NCI-H1436 (cell line): Measurements from ENCODE around the gene IER5L.
A peak's percentile ranks its signal among the peaks of the same experiment; 100 is the strongest.
"Not testable (repeated sequence)": the region's sequence is repeated elsewhere in the genome, so short reads cannot be mapped to it uniquely, and the experiment has no call there.

ENCODE experiments used
- DNase-seq: peaks from one replicate; lab custom pipeline; 2025; lab: John Stamatoyannopoulos, UW

Gene IER5L

DNA sequence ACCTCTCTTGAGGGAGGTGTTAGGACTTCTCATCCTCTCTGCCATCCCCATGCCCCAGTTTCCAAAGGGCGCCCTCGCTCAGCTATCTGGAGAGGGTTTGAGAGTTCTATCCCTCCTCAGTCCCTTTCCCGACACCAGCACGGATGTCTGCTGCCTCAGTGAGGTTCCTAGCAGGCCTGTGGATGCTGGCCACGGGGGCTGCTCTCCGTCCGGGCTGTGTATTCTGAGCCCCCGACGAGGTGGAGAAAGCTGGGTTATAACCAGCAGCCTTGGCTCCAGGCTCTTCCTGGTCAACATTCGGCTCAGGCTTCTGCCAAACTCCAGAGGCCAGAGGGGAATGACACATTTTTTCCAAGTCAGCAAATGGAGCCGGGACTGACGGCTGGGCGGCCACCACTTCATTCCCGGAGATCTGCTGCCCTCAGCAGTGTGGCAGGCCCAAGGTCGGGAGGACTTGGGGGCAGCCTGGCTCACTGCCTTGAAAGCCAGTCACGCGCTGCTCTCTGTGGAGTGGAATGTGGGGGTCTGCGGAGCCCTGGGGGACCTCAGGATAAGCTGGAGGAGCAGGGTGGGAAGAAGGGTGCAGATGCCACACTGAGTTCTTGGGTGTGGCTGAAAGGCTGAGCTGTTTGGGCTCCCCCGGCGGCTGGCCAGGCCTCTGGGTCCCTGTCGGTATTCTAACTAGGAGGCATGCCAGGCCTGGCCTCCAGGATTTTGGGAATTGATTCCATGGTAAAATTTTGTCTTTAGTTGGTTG lies 39.4 kb downstream of the IER5L start:
- no peak for DNase-seq

DNA sequence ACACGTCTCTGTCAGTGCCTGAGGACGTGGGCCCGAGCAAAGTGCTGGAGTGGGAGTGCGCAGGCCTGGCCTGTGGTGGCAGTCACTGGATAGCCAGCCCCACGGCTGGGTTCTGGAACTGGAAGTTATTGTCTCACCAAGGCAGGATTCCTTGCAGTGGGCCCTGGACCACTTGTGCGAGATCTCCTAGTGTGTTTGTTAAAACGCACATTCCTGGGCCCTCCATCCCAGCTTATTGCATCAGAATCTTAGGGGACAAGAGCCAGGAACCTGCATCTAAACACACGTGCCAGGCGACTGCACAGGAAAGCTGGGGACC lies 40.0 kb downstream of the IER5L start:
- no peak for DNase-seq

DNA sequence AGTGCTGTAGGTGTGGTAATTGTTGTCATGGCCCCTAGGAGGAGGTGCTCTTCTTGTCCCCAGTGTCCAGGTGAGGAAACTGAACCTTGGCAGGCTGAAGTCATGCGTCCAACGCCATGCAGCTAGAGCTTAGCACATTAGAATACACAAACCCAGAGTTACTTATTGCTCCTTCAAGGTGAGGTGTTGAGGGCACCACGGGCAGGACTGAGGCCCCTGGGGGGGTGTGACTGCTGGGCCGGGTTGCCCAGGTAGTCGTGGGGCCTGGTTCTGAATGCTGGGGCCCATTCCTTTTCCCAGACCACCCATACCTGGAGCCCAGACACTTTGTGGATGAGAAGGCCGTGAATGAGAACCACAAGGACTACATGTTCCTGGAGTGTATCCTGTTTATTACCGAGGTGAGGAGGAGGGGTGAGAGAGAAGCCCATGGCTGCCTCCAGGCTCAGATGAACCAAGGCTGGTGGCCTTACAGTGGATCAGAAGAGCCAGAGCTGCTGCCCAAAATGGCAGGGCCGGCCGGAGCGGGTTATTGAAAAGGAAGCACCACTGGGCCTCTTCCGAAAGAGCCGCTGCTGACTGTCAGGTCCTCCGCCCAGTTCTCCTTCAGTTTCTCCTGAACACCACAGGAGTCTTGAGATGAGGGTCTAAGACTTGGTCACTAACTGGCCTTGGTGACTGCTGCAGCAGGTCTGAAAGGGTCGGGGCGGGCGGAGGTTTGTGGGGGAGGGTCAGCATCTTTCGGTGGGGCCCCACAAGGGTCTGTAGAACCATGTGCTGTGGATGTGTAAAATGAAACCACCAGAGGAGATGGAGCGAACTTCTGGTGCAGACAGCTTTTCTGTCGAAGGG lies 40.5 kb downstream of the IER5L start:
- DNase-seq, result no peak

DNA sequence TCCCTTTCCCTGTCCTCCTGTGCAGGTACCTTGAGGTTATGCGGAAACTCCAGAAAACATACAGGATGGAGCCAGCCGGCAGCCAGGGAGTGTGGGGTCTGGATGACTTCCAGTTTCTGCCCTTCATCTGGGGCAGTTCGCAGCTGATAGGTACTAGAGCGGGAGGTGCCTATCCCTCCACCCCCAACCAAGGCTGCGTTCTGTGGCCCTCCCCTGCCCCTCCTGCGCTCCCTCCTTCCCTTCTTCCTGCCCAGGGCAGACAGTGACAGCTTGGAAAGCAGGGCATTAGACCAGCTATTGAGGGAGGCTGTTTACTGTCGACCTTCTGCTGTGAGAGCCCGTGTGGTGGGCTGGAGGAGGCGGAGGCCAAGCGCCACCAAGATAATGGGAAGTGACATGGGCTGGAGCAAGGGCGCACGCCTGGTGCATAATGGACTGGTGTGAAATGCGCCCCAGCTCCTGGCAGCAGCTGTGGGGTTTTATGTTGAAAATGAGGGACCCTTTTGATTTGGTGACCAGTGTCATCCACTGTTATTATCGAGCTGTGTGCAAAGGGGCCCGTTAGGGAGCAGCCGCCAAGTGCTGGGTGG lies 41.5 kb downstream of the IER5L start:
- no peak for DNase-seq

DNA sequence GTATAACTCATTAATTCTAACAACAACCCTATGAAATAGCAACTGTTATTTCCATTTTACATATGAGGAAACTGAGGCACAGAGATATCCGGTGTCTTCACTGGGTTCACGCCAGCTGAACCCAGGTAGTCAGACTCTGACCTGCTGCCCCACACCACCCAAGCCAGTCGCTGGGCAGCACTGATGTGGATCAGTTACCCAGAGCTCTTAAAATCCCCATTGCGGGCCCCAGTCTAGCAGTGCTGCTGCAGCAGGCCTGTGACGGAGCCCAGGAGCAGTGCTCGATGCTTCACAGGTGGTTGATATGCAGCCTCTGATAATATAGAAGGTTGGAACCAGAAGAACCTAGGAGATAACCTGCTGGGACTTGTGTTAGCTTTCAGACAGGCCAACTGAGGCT lies 42.6 kb downstream of the IER5L start:
- no peak for DNase-seq

DNA sequence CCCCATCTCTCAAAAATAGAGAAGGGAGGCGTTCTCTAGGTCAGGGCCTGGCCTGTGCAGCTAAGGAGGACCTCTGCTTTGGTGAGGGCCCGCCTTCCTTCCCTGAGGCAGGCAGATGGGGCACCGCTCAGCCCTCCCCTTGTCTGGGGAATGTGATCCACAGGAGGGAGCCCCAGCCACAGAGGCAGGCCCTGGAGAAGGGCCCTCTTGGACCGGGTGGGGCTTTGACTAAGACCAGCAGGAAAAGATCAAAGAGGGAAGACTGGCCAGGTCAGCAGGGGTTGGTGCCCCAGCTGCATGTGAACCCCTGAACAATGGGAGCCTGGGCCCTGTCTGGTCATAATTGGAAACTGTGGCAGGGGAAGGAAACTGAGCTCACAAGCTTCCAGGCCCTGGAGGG lies 45.0 kb downstream of the IER5L start:
- no peak for DNase-seq

DNA sequence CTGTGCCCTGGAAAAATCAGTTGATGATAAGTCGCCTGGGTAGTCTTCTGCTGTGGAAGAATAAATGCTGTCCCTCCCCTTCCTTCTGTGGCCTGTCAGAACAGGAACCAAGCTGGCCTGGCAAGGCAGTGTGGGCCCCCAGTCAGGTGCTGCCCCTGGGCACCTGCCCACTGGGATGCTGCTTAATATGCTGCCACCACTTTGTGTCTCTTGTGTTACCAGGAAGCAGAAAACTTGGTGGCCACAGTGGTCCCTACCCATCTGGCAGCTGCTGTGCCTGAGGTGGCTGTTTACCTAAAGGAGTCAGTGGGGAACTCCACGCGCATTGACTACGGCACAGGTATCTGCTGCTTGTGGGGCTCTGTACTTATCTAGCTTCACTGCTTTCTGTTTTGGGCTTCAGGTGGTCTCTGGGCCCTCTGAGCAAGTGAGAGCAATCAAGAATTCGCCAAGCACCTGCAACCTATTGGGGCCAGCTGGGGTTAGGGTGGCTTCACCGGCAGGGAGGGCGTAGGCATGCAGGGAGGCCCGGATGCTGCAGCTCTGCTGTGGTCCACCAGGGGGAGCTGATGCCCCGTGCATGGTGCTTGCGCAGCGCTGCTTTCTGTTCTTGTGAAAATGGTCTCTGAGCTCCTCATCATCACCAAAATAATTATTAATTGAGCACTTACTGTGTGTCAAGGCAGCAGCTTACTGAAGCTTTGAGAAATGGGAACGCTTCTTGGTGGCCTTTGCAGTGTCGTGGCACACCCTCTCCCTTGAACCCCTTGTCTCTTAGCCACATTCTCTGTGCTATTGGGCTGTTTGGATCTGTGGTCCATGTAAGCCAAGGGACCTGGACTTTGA lies 46.5 kb downstream of the IER5L start:
- DNase-seq, result peak; percentile 60

DNA sequence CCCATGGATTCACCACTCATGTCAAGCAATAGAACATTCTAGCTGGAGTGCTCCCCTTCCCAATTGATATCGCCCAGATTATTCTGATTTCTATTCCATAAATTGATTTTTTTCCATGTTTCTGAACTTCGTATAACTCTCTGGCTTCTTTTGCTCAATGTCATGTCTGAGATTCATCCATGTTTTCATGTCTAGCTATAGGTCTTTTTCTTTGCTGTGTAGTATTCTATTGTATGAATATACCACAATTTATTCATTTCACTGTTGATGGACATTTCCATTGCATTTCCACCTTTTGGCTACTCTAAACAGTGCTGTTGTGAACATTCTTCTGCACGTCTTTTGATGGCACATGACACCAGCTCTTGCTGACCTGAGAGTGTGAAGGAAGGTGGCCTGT lies 47.3 kb downstream of the IER5L start:
- DNase-seq, result no peak

DNA sequence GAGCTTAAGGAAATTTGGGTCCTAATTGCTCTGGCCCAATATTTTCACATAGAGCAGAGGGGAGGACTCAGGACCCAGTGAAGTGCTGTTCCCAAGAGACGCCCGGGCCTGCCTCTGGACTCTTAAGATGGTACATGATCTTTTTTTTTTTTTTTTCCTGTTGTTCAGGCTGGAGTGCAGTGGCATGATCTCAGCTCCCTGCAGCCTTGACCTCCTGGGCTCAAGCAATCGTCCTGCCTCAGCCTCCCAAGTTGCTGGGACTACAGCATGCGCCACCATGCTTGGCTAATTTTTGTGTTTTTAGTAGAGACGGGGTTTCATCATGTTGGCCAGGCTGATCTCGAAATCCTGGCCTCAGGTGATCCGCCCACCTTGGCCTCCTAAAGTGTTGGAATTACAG lies 47.8 kb downstream of the IER5L start:
- not testable (repeated sequence) for DNase-seq

DNA sequence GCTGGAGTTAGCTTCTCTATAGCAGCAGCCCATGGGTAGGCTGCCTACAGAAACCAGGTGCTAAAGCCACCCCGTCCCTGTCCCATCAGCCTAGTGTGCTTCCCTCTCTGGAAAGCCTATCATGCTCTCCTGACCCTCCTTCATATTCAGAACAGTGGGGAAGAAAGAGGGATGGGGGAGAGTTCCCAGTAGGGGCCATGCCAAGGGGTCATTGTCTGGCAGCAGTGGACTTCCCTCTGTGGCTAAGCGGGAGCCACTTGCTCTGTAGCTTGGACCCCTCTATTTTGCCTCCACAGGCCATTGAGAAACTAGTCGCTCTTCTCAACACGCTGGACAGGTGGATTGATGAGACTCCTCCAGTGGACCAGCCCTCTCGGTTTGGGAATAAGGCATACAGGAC lies 49.4 kb downstream of the IER5L start:
- DNase-seq, result no peak

DNA sequence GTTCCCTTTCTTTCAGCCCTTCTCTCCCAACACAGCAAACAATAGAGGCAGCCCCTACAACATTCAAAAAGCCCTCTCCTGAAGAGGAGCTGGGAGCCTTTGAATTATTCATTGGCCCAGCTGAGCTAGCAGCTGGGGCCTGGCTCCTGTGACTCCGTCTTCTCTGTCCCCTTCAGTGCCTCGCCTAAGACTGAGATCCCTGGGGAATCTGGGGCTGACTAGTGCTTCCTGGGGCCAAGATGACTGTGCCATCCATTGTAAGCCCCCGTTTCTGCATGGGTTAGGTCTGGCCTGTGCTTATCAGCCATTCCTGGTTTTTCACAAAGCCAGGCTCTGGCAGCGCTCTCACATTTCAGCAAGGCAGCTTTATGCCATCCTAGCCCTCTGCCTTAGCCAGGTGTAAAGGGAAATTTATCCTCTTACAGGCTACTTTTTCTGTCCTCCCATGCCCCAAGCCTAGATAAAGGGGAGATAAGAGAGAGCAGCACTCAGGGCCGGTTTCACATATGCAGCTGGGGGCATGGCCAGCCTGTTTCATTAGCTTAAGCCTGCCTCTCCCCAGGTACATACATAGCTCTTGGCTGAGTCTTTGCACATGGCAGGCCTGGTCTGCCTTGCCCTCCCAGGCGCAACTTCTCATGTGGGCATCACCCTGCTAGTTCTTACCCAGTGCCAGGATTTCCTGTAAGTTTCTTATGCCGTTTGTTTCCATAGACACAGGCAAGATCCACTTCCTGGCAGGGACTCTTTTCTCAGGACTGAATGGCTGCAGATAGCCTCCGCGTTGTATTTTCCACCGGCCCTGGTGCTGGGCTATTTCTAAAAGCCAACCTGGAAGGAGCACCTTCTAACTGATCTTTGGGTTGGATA lies 51.1 kb downstream of the IER5L start:
- peak; percentile 9 for DNase-seq
